Spleen (tissue), 7 donors: ENCODE measurements around the gene NPAS2.

ENCODE experiments used
- CTCF ChIP-seq, 11 experiments: fragments of 200-600 bp in 7 of 11; fragments of 450-650 bp in 4 of 11; sonication (generic) in 4 of 11; IDR thresholded peaks in 8 of 11; conservative IDR thresholded peaks in 3 of 11; 1 replicate in 7 of 11; 2 replicates in 4 of 11; pipeline versions ENCODE4 v1.4.0 to v1.8.0; 2016 to 2021; ENCODE audit warnings: antibody characterized with exemption in 11 of 11, inconsistent platforms in 4 of 11, mild to moderate bottlenecking in 1 of 11
- POLR2A ChIP-seq, 3 donors: fragments of 450-650 bp; IDR thresholded peaks; one replicate each; pipeline ENCODE4 v1.5.1; 2017; ENCODE audit warnings: antibody characterized with exemption in 3 of 3, mild to moderate bottlenecking in 1 of 3
- POLR2AphosphoS5 ChIP-seq, 3 donors: sonication (generic); formaldehyde crosslinking; IDR thresholded peaks; one replicate each; pipeline ENCODE4 v1.5.1; 2017; ENCODE audit warnings: antibody characterized with exemption in 3 of 3
- donor health status: DM: no; HTN: no; CAD: no; lungs with moderate emphysema.
- donor health status: DM: no; HTN: no; CAD: no.
- donor health status: DM: no; HTN: no; CAD: no.

- TF ChIP-seq POLR2A (IDR thresholded peaks at IDR 0.05) (no peak), CTCF (IDR thresholded peaks at IDR 0.05 in 8 of 11, conservative IDR thresholded peaks at IDR 0.05 in 3 of 11) (no peak), POLR2AphosphoS5 (IDR thresholded peaks at IDR 0.05) (no peak)
These were observed 138.2 kb downstream of the NPAS2 start for GRCh38 chr2:100957996-100958653.
